HEK293T (cell line): ENCODE results near the gene FOXL2NB.

Experiments
- CTCF ChIA-PET: fragments of 350-600 bp; formaldehyde crosslinking; extraction: SDS; loops from one replicate; lab custom pipeline; 2021; ENCODE audit warnings: antibody characterized with exemption, inconsistent platforms; lab: Yijun Ruan, JAX
- POLR2A ChIA-PET: fragments of 350-600 bp; formaldehyde crosslinking; extraction: SDS; loops from one replicate; lab custom pipeline; 2020; ENCODE audit warnings: antibody characterized with exemption, inconsistent platforms; lab: Yijun Ruan, JAX
- DNase-seq: peaks from one replicate; pipeline ENCODE4 v3.0.0; 2012; ENCODE audit warnings: mixed read lengths; ENCODE audit errors: extremely low spot score
- ARNT ChIP-seq: fragments of 450-650 bp; IDR thresholded peaks from 2 replicates; pipeline ENCODE4 v1.6.1; 2017; ENCODE audit warnings: mild to moderate bottlenecking
- BHLHE40 ChIP-seq: fragments of 450-650 bp; IDR thresholded peaks from 2 replicates; pipeline ENCODE4 v1.6.1; 2016; ENCODE audit warnings: mild to moderate bottlenecking, moderate library complexity, borderline replicate concordance
- CTBP1 ChIP-seq: fragments of 450-650 bp; IDR thresholded peaks from 2 replicates; pipeline ENCODE4 v1.6.1; 2016; ENCODE audit warnings: borderline replicate concordance
- ELF4 ChIP-seq: fragments of 450-650 bp; IDR thresholded peaks from 2 replicates; pipeline ENCODE4 v1.6.1; 2017; ENCODE audit warnings: antibody characterized with exemption
- FOXA1 ChIP-seq: fragments of 450-650 bp; IDR thresholded peaks from 2 replicates; pipeline ENCODE4 v1.6.1; 2016; ENCODE audit warnings: mild to moderate bottlenecking
- FOXK2 ChIP-seq: fragments of 450-650 bp; IDR thresholded peaks from 2 replicates; pipeline ENCODE4 v1.6.1; 2016; ENCODE audit warnings: mild to moderate bottlenecking
- FOXM1 ChIP-seq: fragments of 450-650 bp; IDR thresholded peaks from 2 replicates; pipeline ENCODE4 v1.6.1; 2017; ENCODE audit warnings: mild to moderate bottlenecking, borderline replicate concordance
- HDGF ChIP-seq: fragments of 450-650 bp; IDR thresholded peaks from 2 replicates; pipeline ENCODE4 v1.6.1; 2017; ENCODE audit warnings: antibody characterized with exemption, borderline replicate concordance
- L3MBTL2 ChIP-seq: fragments of 450-650 bp; conservative IDR thresholded peaks from 2 replicates; pipeline ENCODE4 v1.6.1; 2016; ENCODE audit warnings: mild to moderate bottlenecking
- LEF1 ChIP-seq: fragments of 450-650 bp; IDR thresholded peaks from 2 replicates; pipeline ENCODE4 v1.6.1; 2017; ENCODE audit warnings: mild to moderate bottlenecking, borderline replicate concordance
- NFRKB ChIP-seq: fragments of 450-650 bp; IDR thresholded peaks from 2 replicates; pipeline ENCODE4 v1.6.1; 2016; ENCODE audit warnings: mild to moderate bottlenecking, moderate library complexity
- PKNOX1 ChIP-seq: fragments of 450-650 bp; IDR thresholded peaks from 2 replicates; pipeline ENCODE4 v1.6.1; 2016
- SP1 ChIP-seq: fragments of 450-650 bp; IDR thresholded peaks from 2 replicates; pipeline ENCODE4 v1.6.1; 2017
- SUZ12 ChIP-seq: fragments of 450-650 bp; IDR thresholded peaks from 2 replicates; pipeline ENCODE4 v1.6.1; 2016; ENCODE audit warnings: mild to moderate bottlenecking
- TARDBP ChIP-seq: fragments of 450-650 bp; IDR thresholded peaks from 2 replicates; pipeline ENCODE4 v1.6.1; 2016
- ZNF384 ChIP-seq: fragments of 450-650 bp; IDR thresholded peaks from 2 replicates; pipeline ENCODE4 v1.6.1; 2016

The FOXL2NB gene

GRCh38 chr3:138942271-138942670 is 4.7 kb upstream of the FOXL2NB start:
- TF ChIP-seq FOXM1 (no peak), NFRKB (no peak), TARDBP (no peak), ELF4 (no peak), FOXA1 (no peak), BHLHE40 (no peak), SUZ12 (no peak), HDGF (no peak), PKNOX1 (no peak), SP1 (no peak)
- DNase-seq: no peak
- CTCF ChIA-PET: interaction anchor here (1.4 kb wide), 1 partner anchor 37 kb away, joined by 3 read pairs; no protein-coding TSS in a partner anchor
- POLR2A ChIA-PET: no interaction called here

- DNase-seq: no peak
- ChIA-PET CTCF (no interaction called here), POLR2A (no interaction called here)
- TF ChIP-seq PKNOX1 (no peak), FOXA1 (no peak), ARNT (no peak), BHLHE40 (no peak), FOXK2 (no peak), CTBP1 (no peak), TARDBP (no peak), ZNF384 (no peak), FOXM1 (no peak), SUZ12 (no peak), NFRKB (no peak), LEF1 (no peak), HDGF (no peak), SP1 (no peak), ELF4 (no peak), L3MBTL2 (no peak)
Measured at GRCh38 chr3:138942861-138943623, 4.0 kb upstream of the FOXL2NB start.

- POLR2A ChIA-PET: no interaction called here
- TF ChIP-seq PKNOX1 (no peak), FOXM1 (no peak), SP1 (no peak), HDGF (no peak), CTBP1 (no peak), L3MBTL2 (no peak), ELF4 (no peak), ZNF384 (no peak), BHLHE40 (no peak), LEF1 (no peak), ARNT (no peak)
- CTCF ChIA-PET: interaction anchor here (1.5 kb wide), 1 partner anchor 8 kb away, joined by 4 read pairs; no protein-coding TSS in a partner anchor
- DNase-seq: peak; percentile 21
Measured at GRCh38 chr3:138943724-138944653, 3.0 kb upstream of the FOXL2NB start.

GRCh38 chr3:138944654-138944928 is 2.4 kb upstream of the FOXL2NB start:
- DNase-seq: no peak
- no peak for TF ChIP-seq FOXM1
- TF ChIP-seq PKNOX1: no peak
- TF ChIP-seq ELF4: no peak
- no peak for TF ChIP-seq SP1
- TF ChIP-seq FOXA1: no peak
- no peak for TF ChIP-seq CTBP1
- TF ChIP-seq SUZ12: no peak
- ChIA-PET CTCF (interaction anchor here (1.5 kb wide), 1 partner anchor 8 kb away, joined by 4 read pairs; no protein-coding TSS in a partner anchor), POLR2A (no interaction called here)

- DNase-seq: peak; percentile 59
- CTCF ChIA-PET: interaction anchor here (1.5 kb wide), 1 partner anchor 9 kb away, joined by 4 read pairs; no protein-coding TSS in a partner anchor
- TF ChIP-seq L3MBTL2: peak; percentile 59; the same call in 1 of the 2 replicates
- TF ChIP-seq TARDBP: no peak
- POLR2A ChIA-PET: no interaction called here
Measured at GRCh38 chr3:138944929-138945708, 1.9 kb upstream of the FOXL2NB start.
